Islet of Langerhans (tissue), 1 donor: ENCODE results near the gene ZBTB20.
"Not testable (repeated sequence)": the region's sequence is repeated elsewhere in the genome, so short reads cannot be mapped to it uniquely, and the experiment has no call there.

Source experiments
- FAIRE-seq: peaks from one replicate; lab custom pipeline; 2011; peaks lifted over from hg19 to GRCh38; lab: Jason Lieb, UNC

The ZBTB20 gene

DNA sequence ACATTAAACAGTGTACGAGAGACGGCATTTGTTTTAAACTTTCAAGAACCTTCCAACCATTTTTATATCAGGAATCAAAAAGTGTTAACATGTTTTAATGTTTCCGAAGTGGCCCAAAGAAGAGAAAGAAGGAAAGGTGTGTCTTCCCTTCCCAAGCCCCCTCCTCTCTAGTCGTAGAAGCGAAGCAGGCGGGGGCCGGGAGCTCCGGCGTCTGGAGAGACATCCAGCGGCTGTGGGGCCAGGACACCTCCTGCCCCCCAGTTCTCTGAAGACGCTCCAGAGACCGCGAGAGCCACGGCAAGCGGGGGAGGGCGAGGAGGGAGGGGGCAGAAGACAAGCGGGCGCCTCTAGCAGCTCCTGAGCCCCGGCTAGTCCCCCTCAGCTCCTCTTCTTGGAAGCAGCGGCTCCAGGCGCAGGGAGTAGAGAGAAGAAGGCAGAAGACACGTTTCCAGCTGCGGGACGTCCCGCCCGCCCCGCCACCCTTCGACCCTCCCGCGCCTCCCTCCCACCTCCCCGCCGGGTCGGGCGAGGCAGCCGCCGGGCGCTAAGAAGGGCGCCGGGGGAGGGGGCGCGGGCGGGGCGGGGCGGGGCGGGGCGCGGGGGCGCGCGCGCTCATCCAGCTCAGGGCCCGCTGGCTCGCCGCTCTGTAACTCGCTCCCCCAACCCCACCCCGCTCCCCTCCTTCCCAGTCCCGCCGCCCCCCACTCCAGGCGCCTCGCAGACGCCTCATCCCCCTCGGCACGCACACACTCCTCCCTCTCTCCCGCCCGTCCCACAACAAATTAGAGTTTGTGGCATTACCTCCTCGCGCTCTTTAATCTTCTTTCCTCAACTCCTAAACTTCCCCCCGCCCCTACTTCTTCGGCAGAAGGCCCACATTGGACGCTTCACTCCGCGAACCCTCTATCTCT is at the start of gene ZBTB20:
ZBTB20 (minus strand) TSS at position 871 of the 911 bp plus-strand sequence.
- peak; percentile 61 for FAIRE-seq

DNA sequence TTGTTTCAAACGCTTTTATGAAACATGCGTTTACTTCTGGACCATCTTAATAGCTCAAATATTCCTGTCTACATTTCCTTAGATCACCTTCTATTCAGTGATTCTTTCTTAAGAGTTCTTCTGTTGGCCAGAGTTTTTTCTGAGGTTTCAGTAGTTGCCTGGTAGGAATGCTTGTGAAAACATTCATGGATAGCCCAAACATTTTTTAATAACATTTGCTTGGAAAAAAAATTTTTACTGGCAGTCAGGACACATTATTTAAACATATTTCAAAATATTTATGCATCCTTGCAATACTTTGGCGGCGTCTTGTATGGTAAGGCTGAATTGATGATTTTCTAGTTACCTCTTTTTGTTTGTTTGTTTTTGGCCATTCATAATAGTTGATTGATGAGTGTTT is 47.4 kb upstream of the ZBTB20 start:
- FAIRE-seq: no peak

DNA sequence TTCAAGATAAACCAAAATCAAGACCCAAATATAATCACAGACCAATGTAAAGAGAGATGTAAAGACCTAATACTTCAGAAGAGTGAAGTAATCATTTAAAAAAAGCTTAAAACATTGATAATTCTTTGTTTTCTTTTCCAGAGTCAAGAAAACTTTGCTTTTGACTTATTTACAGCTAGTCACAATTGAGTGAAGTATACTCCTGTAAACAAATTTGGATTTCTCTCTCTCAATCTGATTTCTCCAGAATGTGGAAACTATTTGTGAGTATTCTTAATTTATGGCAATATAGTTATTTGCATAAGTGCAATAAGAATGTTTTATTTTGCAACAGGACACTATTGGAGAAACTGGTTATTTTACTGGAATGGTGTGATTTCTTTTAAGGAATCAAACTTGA is 43.7 kb upstream of the ZBTB20 start:
- FAIRE-seq: no peak

DNA sequence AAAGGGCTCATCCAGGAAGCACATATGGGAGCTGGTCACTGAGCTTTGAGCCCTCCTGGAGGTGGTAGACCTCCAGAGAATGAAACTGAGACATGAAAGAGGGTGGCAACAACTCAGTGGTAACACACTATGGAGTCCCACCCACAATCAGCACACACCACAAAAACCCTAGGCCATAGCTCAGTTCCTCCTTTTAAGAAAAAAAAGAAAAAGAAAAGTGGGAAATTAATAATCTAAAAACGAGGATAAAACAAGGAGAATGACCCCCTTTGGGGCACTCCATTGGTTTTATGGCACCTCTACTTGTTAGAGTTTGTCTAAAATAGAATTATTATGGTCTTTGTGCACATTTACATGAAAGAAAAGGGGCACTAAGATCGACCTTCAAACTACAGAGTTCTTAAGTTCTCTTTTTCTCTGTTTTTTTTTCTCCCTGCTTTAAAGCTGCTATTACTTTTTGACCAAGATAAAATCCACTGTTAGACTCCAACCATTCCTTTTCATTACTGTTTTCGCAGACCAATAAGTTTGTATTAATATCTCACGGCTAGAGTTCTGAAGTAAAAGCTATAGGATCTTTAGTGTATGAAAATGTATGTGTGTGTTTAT is 40.2 kb upstream of the ZBTB20 start:
- no peak for FAIRE-seq

DNA sequence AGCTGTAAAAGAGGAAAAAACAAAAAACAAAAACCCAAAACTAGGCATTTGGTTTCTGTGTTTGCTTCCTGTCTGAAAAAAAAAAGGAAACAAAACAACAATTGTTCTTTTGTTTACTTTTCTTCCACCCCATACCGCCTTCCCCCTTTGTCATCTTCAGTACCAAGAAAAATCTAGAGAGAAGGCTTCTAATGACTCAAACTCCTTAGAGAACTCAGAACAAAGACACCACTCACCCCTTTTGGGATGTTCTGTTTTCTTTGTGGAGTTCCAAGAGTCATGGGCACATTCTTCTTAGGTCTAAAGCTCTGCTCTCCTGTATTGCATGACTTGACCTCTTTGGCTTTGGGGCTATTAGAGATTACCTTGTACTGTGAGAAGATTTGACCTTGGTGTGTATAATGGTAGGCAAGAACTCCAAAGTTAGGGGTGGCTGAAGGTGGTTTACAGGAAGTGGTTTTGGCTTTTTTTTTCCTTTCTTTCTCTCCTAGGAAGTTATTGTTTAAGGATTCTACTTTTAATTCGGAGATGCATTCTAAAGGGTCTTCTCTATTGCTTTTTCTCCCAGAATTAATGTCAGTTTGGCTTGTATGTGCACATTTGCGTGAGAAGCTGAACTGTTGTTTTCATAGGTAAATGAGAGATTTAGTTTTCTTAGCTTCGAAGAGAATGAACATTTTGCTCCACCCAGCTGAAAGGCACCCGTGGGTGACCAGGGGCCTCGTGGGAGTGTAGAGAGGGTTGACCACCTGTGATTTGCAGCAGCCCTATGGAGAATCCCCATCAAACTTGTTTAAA is 39.5 kb upstream of the ZBTB20 start:
- no peak for FAIRE-seq

DNA sequence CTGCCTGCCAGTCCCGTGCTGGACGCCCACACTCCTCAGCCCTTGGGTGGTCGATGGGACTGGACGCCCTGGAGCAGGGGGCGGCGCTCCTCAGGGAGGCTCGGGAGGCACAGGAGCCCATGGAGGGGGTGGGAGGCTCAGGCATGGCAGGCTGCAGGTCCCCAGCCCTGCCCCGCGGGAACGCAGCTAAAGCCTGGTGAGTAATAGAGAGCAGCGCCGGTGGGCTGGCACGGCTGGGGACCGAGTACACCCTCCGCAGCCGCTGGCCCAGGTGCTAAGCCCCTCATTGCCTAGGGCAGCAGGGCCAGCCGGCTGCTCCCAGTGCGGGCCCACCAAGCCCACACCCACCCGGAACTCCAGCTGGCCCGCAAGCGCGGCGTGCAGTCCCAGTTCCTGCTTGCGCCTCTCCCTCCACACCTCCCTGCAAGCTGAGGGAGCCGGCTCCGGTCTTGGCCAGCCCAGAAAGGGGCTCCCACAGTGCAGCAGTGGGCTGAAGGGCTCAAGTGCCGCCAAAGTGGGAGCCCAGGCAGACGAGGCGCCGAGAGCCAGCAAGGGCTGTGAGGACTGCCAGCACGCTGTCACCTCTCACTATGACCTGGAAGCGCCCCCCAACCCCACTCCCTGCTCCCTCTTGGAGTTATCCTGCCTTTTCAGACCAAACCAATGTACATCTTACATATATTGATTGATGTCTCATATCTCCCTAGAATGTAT is 37.9 kb upstream of the ZBTB20 start:
- FAIRE-seq: not testable (repeated sequence)

DNA sequence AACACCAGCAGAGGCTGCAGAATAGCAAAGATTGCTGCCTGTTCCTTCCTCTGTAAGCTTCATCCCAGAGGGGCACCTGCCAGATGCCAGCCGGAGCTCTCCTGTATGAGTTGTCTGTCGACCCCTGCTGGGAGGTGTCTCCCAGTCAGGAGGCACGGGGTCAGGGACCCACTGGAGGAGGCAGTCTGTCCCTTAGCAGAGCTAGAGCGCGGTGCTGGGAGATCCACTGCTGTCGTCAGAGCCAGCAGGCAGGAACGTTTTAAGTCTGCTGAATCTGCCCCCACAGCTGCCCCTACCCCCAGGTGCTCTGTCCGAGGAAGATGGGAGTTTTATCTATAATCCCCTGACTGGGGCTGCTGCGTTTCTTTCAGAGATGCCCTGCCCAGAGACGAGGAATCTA is 31.8 kb upstream of the ZBTB20 start:
- FAIRE-seq: not testable (repeated sequence)

DNA sequence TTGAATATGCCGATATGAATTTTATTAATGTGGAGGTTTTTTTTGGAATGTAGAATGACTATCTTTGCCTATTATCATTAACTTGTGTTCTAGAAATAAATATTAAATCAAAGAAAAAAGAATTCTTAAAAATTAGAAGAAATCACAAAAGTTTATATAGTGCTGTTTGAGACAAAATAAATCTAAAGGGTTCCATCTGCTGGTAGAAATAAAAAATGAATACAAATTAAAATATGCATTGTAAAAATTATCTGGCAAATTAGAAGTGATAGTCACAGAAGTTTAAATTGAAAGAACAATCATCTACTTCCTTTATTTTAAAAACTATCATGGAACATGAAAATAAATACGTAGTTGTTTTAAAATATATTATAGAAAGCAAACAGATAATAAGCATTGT is 22.7 kb upstream of the ZBTB20 start:
- peak; percentile 99 for FAIRE-seq

DNA sequence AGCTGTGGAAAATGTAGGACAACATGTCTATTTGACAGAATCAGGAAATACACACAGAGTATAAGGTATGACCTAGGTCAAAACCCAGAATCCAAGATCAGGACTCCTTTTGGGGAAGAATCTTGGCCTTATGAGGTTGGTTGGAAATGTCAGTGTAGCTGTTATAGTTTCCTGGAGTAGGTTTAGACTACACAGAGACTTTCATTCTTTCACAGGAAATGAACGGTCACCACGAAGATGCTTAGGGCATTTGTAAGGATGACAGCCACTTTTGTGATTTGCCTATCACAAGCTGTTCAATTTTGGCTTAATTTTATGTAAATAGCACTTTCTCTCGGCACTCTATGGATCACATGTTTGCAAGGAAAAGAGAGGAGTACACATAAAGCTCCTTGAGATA is 18.6 kb upstream of the ZBTB20 start:
- no peak for FAIRE-seq

DNA sequence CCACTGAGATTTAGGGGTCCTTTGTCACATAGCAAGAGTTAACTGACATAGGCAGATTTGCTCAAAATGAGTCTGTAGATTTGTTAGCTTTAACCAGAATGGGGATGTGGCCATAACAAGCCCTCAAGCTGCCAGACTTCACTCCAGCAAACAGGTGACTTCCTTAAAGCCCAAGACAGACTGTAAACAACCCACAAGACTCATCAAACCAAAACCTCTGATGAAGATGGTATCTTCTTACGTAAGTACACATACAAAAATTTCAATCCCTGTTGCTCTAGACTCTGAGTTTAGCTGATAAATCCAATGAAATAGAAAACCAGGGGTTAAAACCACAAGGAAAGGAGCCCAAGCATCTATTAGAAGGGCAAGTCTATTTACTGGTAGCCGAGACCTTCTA is 18.2 kb upstream of the ZBTB20 start:
- no peak for FAIRE-seq

DNA sequence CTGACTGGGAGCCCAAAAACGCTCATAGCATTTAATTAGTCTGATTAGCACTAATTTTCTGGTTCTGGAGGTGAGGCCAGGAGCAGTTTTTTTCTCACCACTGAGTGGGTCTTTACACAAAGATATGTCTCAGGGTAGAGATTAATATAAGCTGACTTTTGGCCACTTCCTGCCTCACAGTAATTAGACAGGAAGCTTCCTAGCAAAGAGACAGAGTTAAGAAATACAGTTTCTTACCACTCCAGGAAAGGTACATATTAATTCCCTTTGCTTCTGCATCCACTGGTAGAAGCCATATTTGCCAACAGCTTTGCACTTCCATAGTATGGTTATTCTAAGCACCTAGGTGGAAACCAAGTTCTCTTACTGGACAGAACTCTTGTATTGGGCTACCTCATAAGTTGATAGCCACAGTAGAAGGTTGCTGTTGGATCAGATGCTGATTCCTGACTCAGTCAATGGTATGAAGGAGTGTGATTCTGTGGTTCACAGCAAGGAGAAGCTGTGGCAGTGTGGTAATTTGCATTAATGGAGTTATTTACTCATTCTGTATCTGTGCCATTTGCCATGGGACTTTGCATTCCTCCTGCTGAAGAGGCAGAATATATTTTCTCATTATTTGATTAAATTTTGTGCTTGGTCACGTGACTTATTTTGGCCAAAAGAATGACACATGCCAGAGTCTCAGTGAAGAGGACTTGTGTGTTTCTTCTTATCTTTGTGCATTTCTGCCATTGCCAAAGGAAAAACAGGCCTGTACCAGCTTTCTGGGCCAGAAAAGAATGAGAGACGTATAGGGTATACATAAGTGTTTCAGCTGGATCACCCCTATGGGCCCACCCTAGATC is 17.5 kb upstream of the ZBTB20 start:
- FAIRE-seq: no peak

DNA sequence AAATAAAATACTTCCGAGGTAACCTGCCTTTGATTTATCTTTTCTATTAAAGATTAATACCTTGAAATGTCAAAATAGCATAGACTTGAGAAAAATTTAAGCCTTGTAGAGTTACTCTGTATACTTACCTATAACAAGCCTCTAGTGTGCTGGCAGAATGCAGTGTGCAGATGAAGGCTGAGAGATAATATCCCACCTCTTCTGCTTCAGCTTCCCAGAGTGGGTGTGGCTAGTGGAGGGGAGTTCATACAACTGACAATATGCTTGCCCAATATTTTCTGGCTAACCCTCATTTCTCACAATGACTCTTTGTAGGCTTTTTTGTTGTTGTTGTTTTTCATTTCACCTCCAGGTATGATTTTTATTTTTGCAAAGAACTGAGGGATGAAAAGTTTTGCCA is 15.7 kb upstream of the ZBTB20 start:
- FAIRE-seq: no peak

DNA sequence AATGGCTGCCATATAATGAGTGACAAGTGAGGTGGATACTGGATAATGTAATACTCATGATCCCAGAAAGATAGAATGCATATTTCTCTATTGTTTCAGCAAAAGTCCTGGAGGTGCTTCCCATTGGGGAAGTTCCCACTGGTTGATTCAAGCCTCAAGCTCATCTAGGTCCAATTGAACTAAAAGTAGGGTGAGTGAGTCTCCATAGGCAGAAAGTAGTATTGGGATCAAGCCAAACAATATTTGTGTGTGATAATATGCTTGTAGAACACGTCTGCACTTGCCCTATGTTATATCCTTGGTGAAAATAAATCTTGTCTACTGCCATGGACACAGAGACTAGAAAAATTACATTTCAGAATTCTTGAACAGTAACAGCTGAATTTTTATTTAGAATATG is 14.8 kb upstream of the ZBTB20 start:
- FAIRE-seq: no peak

DNA sequence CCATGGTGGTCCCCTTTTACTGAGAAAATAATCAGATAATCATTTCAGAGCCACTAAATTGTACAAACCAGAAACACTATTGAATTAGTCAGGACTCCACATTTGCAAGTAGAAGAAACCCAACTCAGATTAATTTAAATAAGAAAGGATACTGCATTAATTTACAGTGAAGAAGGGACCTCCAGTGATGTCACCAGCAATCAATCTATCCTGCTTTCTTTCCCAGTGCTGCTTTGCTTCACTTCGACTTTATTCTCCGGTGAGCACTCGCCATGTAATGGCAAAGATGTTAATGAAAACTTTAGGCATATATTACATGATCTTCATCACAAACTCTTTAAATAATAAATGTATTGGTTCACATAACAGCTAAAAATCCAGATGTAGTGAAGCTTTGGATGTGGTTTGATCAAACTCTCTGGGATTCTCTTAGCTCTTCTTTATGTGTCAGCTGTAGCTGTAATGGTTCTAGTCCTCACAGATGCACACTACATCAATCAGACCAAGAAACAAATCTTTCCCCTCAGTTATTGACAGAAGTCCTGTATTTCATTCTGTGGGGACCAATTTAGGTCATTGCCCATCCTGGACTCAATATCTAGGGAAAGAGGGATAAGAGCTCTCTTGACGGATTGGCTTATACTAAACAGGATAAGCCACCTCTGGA is 14.2 kb upstream of the ZBTB20 start:
- no peak for FAIRE-seq

DNA sequence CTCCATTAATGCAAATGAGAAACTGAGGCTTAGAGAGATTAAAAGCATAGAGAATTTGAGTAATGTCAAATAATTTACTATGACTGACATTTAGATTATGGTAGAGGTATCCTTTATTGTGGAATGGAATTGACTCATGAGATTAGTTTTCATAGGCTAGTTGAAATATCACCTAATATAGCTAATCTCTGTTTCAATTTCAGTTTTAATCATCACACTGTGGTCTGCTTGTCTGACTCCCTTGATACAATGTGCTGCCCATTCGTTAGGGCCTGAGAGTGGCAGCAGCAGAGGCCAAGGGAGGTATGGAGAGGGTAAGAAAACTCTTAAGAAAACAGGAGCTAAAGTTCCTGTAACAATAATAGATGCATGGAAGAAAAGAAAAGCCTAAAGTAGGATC is 13.2 kb upstream of the ZBTB20 start:
- FAIRE-seq: no peak

DNA sequence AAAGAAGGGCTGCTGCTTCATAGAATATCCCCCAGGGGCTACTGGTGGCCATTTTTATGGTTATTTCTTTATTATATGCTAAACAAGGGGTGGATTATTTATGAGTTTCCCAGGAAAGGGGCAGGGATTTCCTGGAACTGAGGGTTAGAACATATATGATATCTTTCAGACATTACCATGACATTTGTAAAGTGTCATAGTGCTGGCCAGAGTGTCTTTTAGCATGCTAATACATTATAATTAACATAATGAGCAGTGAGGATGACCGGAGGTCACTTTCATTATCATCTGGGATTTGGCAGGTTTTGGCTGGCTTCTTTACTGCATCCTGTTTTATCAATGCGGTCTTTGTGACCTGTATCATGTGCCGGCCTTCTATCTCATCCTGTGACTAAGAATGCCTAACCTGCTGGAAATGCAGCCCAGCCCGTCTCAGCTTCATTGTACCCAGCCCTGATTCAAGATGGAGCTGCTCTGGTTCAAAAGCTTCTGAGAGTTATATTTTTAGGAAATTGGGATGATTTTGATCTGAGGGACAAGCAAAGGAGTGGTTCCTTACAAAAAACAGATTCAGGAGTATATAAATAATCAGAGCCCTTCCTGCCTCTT is 9.1 kb upstream of the ZBTB20 start:
- no peak for FAIRE-seq

DNA sequence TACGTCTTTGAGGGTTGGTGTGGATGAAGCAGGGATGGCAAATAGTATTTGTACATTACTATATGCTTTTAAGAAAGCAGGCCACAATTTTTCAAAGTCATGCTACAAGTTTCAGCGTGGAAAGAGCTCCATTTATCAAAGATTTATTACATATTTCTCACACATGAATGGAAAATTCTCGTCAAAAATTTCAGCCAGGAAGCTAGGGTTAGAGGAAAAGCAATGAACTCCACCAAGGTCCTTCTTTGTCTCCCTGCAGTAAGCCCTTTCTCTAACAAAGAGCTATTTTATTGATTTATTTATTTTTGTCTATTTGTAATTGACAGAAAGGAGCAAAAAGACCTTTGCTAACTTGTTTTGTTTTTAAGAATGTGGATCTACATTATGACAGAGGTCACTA is 7.5 kb upstream of the ZBTB20 start:
- FAIRE-seq: no peak

DNA sequence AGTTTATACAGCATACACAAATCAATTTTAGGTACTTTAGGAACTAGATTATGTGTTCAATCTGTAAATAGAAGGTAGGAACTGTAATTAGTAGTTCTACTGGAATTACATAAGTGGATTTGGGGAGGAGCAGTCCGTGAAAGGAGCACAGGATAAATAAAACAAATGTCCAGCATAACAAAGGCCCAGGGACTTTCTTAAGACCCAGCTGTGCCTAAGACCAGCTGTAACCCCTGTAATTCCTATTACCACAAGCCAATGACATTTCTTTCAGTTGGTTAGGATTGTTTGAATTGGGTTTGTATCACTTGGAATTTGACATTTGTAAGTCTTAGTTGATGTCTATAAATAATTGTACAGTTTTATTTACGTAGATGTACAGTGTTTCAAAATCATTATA is 4.8 kb upstream of the ZBTB20 start:
- FAIRE-seq: no peak

DNA sequence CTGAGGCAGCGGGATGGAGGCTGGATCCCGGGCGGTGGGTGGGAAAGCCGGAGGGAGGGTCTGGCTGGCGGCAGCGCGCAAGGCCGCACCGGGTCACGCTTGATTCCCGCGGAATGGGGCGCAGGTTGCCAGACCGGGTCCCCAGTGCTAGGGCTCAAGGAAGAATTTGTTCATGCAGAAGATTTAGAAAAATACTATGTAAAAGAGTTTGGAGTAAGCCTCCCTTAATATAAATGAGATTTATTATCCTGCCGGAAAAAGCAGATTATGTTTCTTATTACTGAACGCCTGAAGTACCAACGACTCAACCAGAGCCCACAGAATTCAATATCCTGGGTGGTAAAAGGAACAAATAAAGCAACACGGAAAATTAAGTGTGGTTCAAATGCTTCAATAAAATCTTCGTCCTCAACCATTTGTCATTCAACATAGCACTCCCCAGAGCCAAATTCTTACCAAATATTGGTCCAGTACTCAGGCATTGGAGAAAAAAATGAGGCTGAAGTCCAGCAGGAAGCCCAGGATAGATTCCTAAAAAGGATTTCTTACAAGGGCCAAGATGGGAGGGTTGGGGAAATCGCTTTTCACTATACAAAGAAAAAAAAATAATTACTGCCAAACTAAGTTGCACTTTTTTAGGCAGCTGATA is 1.2 kb upstream of the ZBTB20 start:
- FAIRE-seq: peak; percentile 78
